CD8-positive, alpha-beta memory T cell (primary cell): ENCODE measurements around the gene RGMA. TPM values are rescaled to one million over a fixed set of nuclear protein-coding genes. Genes with fewer than 3 reads are reported as not detected.
"Not testable (repeated sequence)": the region's sequence is repeated elsewhere in the genome, so short reads cannot be mapped to it uniquely, and the experiment has no call there.

Source experiments
- CTCF ChIA-PET: fragments of 350-600 bp; sonication (Branson Sonifier 250); formaldehyde crosslinking; loops from one replicate; lab custom pipeline; 2021; ENCODE audit warnings: antibody characterized with exemption; lab: Charles Lee
- POLR2A ChIA-PET: fragments of 350-600 bp; sonication (Branson Sonifier 250); formaldehyde crosslinking; loops from one replicate; lab custom pipeline; 2021; ENCODE audit warnings: antibody characterized with exemption; lab: Charles Lee
- DNase-seq, 5 donors: peaks; one replicate each; pipeline versions ENCODE4 v3.0.0 to v3.0.0-alpha.2; 2020 to 2022; ENCODE audit warnings: mixed read lengths in 1 of 5
- H3K27ac ChIP-seq: one replicate; pipeline ENCODE4 v1.7.0; 2013; ENCODE audit warnings: low read depth, mild to moderate bottlenecking, low read length, moderate library complexity
- H3K27me3 ChIP-seq: 2 replicates; pipeline ENCODE4 v1.7.0; 2013; ENCODE audit warnings: low read length, mild to moderate bottlenecking; ENCODE audit not compliant: insufficient read depth, poor library complexity, severe bottlenecking
- H3K36me3 ChIP-seq: 2 replicates; pipeline ENCODE4 v1.7.0; 2013; ENCODE audit warnings: mild to moderate bottlenecking, low read length, moderate library complexity; ENCODE audit not compliant: insufficient read depth
- H3K4me1 ChIP-seq: 2 replicates; pipeline ENCODE4 v1.7.0; 2013; ENCODE audit warnings: mild to moderate bottlenecking, low read length, moderate library complexity; ENCODE audit not compliant: insufficient read depth
- H3K4me3 ChIP-seq: 2 replicates; pipeline ENCODE4 v1.7.0; 2013; ENCODE audit warnings: mild to moderate bottlenecking, low read length
- H3K9me3 ChIP-seq: 2 replicates; pipeline ENCODE4 v1.7.0; 2013; ENCODE audit warnings: mild to moderate bottlenecking, low read length
- H3K27ac Mint-ChIP-seq, 8 donors: one replicate each; pipeline ENCODE4 v1.8.0; 2020 to 2021; ENCODE audit warnings: mixed read lengths in 8 of 8, mild to moderate bottlenecking in 6 of 8, inconsistent platforms in 3 of 8, moderate library complexity in 3 of 8
- H3K27me3 Mint-ChIP-seq, 2 donors: one replicate each; pipeline ENCODE4 v1.8.0; 2020 to 2021; ENCODE audit warnings: mixed read lengths in 2 of 2, mild to moderate bottlenecking in 1 of 2, moderate library complexity in 1 of 2
- H3K36me3 Mint-ChIP-seq, 3 donors: one replicate each; pipeline ENCODE4 v1.8.0; 2020 to 2021; ENCODE audit warnings: mixed read lengths in 3 of 3, inconsistent platforms in 1 of 3, mild to moderate bottlenecking in 1 of 3
- H3K4me1 Mint-ChIP-seq, 3 donors: one replicate each; pipeline ENCODE4 v1.8.0; 2020 to 2021; ENCODE audit warnings: mixed read lengths in 3 of 3, inconsistent platforms in 1 of 3, mild to moderate bottlenecking in 1 of 3
- H3K4me3 Mint-ChIP-seq, 7 donors: one replicate each; pipeline ENCODE4 v1.8.0; 2020 to 2021; ENCODE audit warnings: mixed read lengths in 7 of 7, mild to moderate bottlenecking in 6 of 7, moderate library complexity in 4 of 7, inconsistent platforms in 2 of 7
- H3K9me3 Mint-ChIP-seq, 5 donors: one replicate each; pipeline ENCODE4 v1.8.0; 2020 to 2022; ENCODE audit warnings: mixed read lengths in 5 of 5, mild to moderate bottlenecking in 3 of 5, moderate library complexity in 2 of 5, inconsistent platforms in 1 of 5
- polyA plus RNA-seq: library from polyadenylated mRNA; unstranded; fragments of 300-500 nt; fragmentation: Illumina TruSeq; gene quantifications from one replicate; pipeline ENCODE4 v1.2.3, GENCODE V29; 2021
- total RNA-seq, 2 experiments: library from RNA; stranded (reverse); gene quantifications; one replicate each; pipeline ENCODE4 v1.2.3, GENCODE V29; 2021

Gene RGMA
- total and polyA plus RNA-seq, 3 experiments from 2014 or later = 0.20 TPM; not detected in 1

GRCh38 chr15:93063796-93064690 lies 25.0 kb downstream of the RGMA start:
- CTCF ChIA-PET = no interaction called here
- H3K4me1 Mint-ChIP-seq = peaks cover 0 to 8% (median 1%) of the 10 kb centered on the region in 3 donors
- no peaks in the 10 kb centered on the region for H3K36me3 ChIP-seq
- POLR2A ChIA-PET = no interaction called here
- H3K27me3 ChIP-seq = peaks cover 4% of the 10 kb centered on the region
- H3K4me1 ChIP-seq = no peaks in the 10 kb centered on the region
- no peak overlapping the region for H3K4me3 ChIP-seq
- peaks cover 11 to 28% of the 10 kb centered on the region in 2 donors for H3K27me3 Mint-ChIP-seq
- no peaks in the 10 kb centered on the region for H3K36me3 Mint-ChIP-seq
- no peaks in the 10 kb centered on the region for H3K9me3 Mint-ChIP-seq
- no peak overlapping the region for H3K27ac ChIP-seq
- no peaks in the 10 kb centered on the region for H3K9me3 ChIP-seq
- DNase-seq = no peak
- H3K4me3 Mint-ChIP-seq = no peak overlapping the region
- peak overlapping the region in 1 of 8 donors; percentile 47 for H3K27ac Mint-ChIP-seq

GRCh38 chr15:93063262-93063671 lies 25.7 kb downstream of the RGMA start:
- H3K9me3 Mint-ChIP-seq = no peaks in the 10 kb centered on the region
- no peak overlapping the region for H3K4me3 ChIP-seq
- H3K36me3 Mint-ChIP-seq = no peaks in the 10 kb centered on the region
- no peaks in the 10 kb centered on the region for H3K36me3 ChIP-seq
- no peaks in the 10 kb centered on the region for H3K9me3 ChIP-seq
- no peak for DNase-seq
- H3K27me3 ChIP-seq = peaks cover 4% of the 10 kb centered on the region
- H3K4me1 Mint-ChIP-seq = peaks cover 0 to 8% (median 1%) of the 10 kb centered on the region in 3 donors
- no peaks in the 10 kb centered on the region for H3K4me1 ChIP-seq
- H3K27ac Mint-ChIP-seq = no peak overlapping the region
- peaks cover 11 to 29% of the 10 kb centered on the region in 2 donors for H3K27me3 Mint-ChIP-seq
- CTCF ChIA-PET = no interaction called here
- no peak overlapping the region for H3K4me3 Mint-ChIP-seq
- POLR2A ChIA-PET = no interaction called here
- H3K27ac ChIP-seq = no peak overlapping the region

GRCh38 chr15:93062628-93063261 lies 26.3 kb downstream of the RGMA start:
- peaks cover 11 to 34% of the 10 kb centered on the region in 2 donors for H3K27me3 Mint-ChIP-seq
- H3K27ac ChIP-seq, H3K36me3 ChIP-seq, H3K9me3 ChIP-seq, H3K4me3 Mint-ChIP-seq, H3K27ac Mint-ChIP-seq, DNase-seq, CTCF ChIA-PET, H3K9me3 Mint-ChIP-seq, H3K36me3 Mint-ChIP-seq, H3K4me1 Mint-ChIP-seq, H3K4me3 ChIP-seq, H3K4me1 ChIP-seq, H3K27me3 ChIP-seq, POLR2A ChIA-PET: not testable (repeated sequence)

GRCh38 chr15:93060336-93061248 lies 28.4 kb downstream of the RGMA start:
- peaks cover 4% of the 10 kb centered on the region for H3K27me3 ChIP-seq
- no peak overlapping the region for H3K4me3 ChIP-seq
- DNase-seq = no peak
- H3K4me1 ChIP-seq = no peaks in the 10 kb centered on the region
- no peak overlapping the region for H3K4me3 Mint-ChIP-seq
- no peaks in the 10 kb centered on the region for H3K36me3 ChIP-seq
- peaks cover 11 to 31% of the 10 kb centered on the region in 2 donors for H3K27me3 Mint-ChIP-seq
- H3K27ac ChIP-seq = no peak overlapping the region
- H3K9me3 ChIP-seq = no peaks in the 10 kb centered on the region
- no peaks in the 10 kb centered on the region for H3K36me3 Mint-ChIP-seq
- no peaks in the 10 kb centered on the region for H3K9me3 Mint-ChIP-seq
- H3K27ac Mint-ChIP-seq = peak overlapping the region in 1 of 8 donors; percentile 34
- H3K4me1 Mint-ChIP-seq = peaks cover 0 to 8% (median 1%) of the 10 kb centered on the region in 3 donors
- POLR2A ChIA-PET = no interaction called here
- CTCF ChIA-PET = interaction anchor here (0.9 to 2.7 kb wide), 4 partner anchors 25 to 1059 kb away, joined by 3 to 6 read pairs (median 4); no protein-coding TSS in a partner anchor

GRCh38 chr15:93059442-93059841 lies 29.6 kb downstream of the RGMA start:
- ChIA-PET POLR2A (no interaction called here), CTCF (interaction anchor here (0.6 to 2.7 kb wide), 4 partner anchors 12 to 29 kb away, joined by 3 to 7 read pairs (median 5); no protein-coding TSS in a partner anchor)
- no peak overlapping the region for H3K27ac ChIP-seq
- Mint-ChIP-seq H3K27me3 (peaks cover 11 to 28% of the 10 kb centered on the region in 2 donors), H3K36me3 (no peaks in the 10 kb centered on the region), H3K27ac (no peak overlapping the region), H3K4me3 (no peak overlapping the region), H3K9me3 (no peaks in the 10 kb centered on the region), H3K4me1 (peaks cover 0 to 8% (median 2%) of the 10 kb centered on the region in 3 donors)
- peaks cover 4% of the 10 kb centered on the region for H3K27me3 ChIP-seq
- H3K9me3 ChIP-seq = no peaks in the 10 kb centered on the region
- H3K36me3 ChIP-seq = no peaks in the 10 kb centered on the region
- no peaks in the 10 kb centered on the region for H3K4me1 ChIP-seq
- no peak overlapping the region for H3K4me3 ChIP-seq
- DNase-seq = no peak

- peaks cover 12 to 23% of the 10 kb centered on the region in 2 donors for H3K27me3 Mint-ChIP-seq
- peaks cover 0 to 8% (median 4%) of the 10 kb centered on the region in 3 donors for H3K4me1 Mint-ChIP-seq
- Histone ChIP-seq H3K27ac (no peak overlapping the region), H3K4me3 (no peak overlapping the region), H3K36me3 (no peaks in the 10 kb centered on the region), H3K27me3 (peaks cover 4% of the 10 kb centered on the region), H3K4me1 (no peaks in the 10 kb centered on the region), H3K9me3 (no peaks in the 10 kb centered on the region)
- no peaks in the 10 kb centered on the region for H3K9me3 Mint-ChIP-seq
- no peaks in the 10 kb centered on the region for H3K36me3 Mint-ChIP-seq
- no peak overlapping the region for H3K27ac Mint-ChIP-seq
- DNase-seq = no peak
- ChIA-PET CTCF (interaction anchor here (0.6 to 2.7 kb wide), 5 partner anchors 11 to 29 kb away, joined by 3 to 7 read pairs (median 5); no protein-coding TSS in a partner anchor), POLR2A (no interaction called here)
- H3K4me3 Mint-ChIP-seq = no peak overlapping the region
These were observed 30.0 kb downstream of the RGMA start for GRCh38 chr15:93058904-93059427.

- Mint-ChIP-seq H3K27ac (peak overlapping the region in 2 of 8 donors; percentile 11 to 85), H3K9me3 (no peaks in the 10 kb centered on the region), H3K4me1 (peaks cover 0 to 8% (median 4%) of the 10 kb centered on the region in 3 donors), H3K27me3 (peaks cover 10 to 18% of the 10 kb centered on the region in 2 donors), H3K4me3 (no peak overlapping the region), H3K36me3 (no peaks in the 10 kb centered on the region)
- POLR2A ChIA-PET = no interaction called here
- no peaks in the 10 kb centered on the region for H3K36me3 ChIP-seq
- no peak overlapping the region for H3K4me3 ChIP-seq
- no peak overlapping the region for H3K27ac ChIP-seq
- DNase-seq = no peak
- H3K27me3 ChIP-seq = peaks cover under 1% of the 10 kb centered on the region
- H3K4me1 ChIP-seq = no peaks in the 10 kb centered on the region
- CTCF ChIA-PET = interaction anchor here (1.1 to 2.2 kb wide), 3 partner anchors 17 to 30 kb away, joined by 3 to 7 read pairs (median 5); no protein-coding TSS in a partner anchor
- H3K9me3 ChIP-seq = no peaks in the 10 kb centered on the region
These were observed 30.9 kb downstream of the RGMA start for GRCh38 chr15:93058128-93058527.
